Suppressor macrophage treated with lipopolysaccharide for 1 hour (primary cell): ENCODE measurements around the gene C5.

ENCODE experiments used
- DNase-seq, 3 donors: peaks; one replicate each; pipeline ENCODE4 v3.0.0-alpha.2; 2020 to 2022

The C5 gene

GRCh38 chr9:120905315-120906164 lies 144.5 kb downstream of the C5 start:
- DNase-seq: peak in 2 of 3 donors; percentile 63 to 76

GRCh38 chr9:120904978-120905301 lies 145.1 kb downstream of the C5 start:
- DNase-seq: peak; percentile 67 to 74 (median 73)

GRCh38 chr9:120904061-120904977 lies 145.8 kb downstream of the C5 start:
- peak; percentile 43 to 65 (median 59) for DNase-seq

GRCh38 chr9:120902569-120903535 lies 147.2 kb downstream of the C5 start:
- DNase-seq: peak in 2 of 3 donors; percentile 67 to 68
